Activated CD4-positive, alpha-beta T cell treated with anti-CD3 and anti-CD28 coated beads, Interleukin-2, amount 50 U/mL, for 48 hours (primary cell): Measurements from ENCODE around the gene ATXN1.

ENCODE experiments used
- DNase-seq, 2 experiments: peaks; one replicate each; pipeline ENCODE4 v3.0.0-alpha.2; 2020

Gene ATXN1

GRCh38 chr6:16596616-16597331 is 164.5 kb downstream of the ATXN1 start:
- no peak for DNase-seq

GRCh38 chr6:16595514-16596120 is 165.6 kb downstream of the ATXN1 start:
- DNase-seq = no peak

- DNase-seq = no peak
Observed at GRCh38 chr6:16594849-16595248, 166.4 kb downstream of the ATXN1 start.

GRCh38 chr6:16592223-16592911 is 168.9 kb downstream of the ATXN1 start:
- no peak for DNase-seq

- peak; percentile 46 to 63 for DNase-seq
Observed at GRCh38 chr6:16591396-16592222, 169.7 kb downstream of the ATXN1 start.

- no peak for DNase-seq
Observed at GRCh38 chr6:16585805-16586204, 175.5 kb downstream of the ATXN1 start.

GRCh38 chr6:16583144-16583762 is 178.0 kb downstream of the ATXN1 start:
- DNase-seq = no peak

GRCh38 chr6:16582446-16583143 is 178.7 kb downstream of the ATXN1 start:
- no peak for DNase-seq

- no peak for DNase-seq
Observed at GRCh38 chr6:16578695-16579285, 182.5 kb downstream of the ATXN1 start.

GRCh38 chr6:16576451-16577368 is 184.6 kb downstream of the ATXN1 start:
- no peak for DNase-seq

GRCh38 chr6:16575655-16576054 is 185.6 kb downstream of the ATXN1 start:
- no peak for DNase-seq

- DNase-seq = no peak
Observed at GRCh38 chr6:16572943-16573342, 188.3 kb downstream of the ATXN1 start.

GRCh38 chr6:16572317-16572716 is 188.9 kb downstream of the ATXN1 start:
- DNase-seq = no peak

- DNase-seq = no peak
Observed at GRCh38 chr6:16570946-16571345, 190.3 kb downstream of the ATXN1 start.

- DNase-seq = no peak
Observed at GRCh38 chr6:16570221-16570553, 191.1 kb downstream of the ATXN1 start.

- DNase-seq = no peak
Observed at GRCh38 chr6:16568128-16568527, 193.1 kb downstream of the ATXN1 start.

GRCh38 chr6:16567071-16567470 is 194.2 kb downstream of the ATXN1 start:
- no peak for DNase-seq

- no peak for DNase-seq
Observed at GRCh38 chr6:16564436-16564835, 196.8 kb downstream of the ATXN1 start.

GRCh38 chr6:16563628-16564240 is 197.5 kb downstream of the ATXN1 start:
- DNase-seq = no peak

- peak in 1 of 2 experiments; percentile 9 for DNase-seq
Observed at GRCh38 chr6:16562498-16562897, 198.8 kb downstream of the ATXN1 start.
